Activated CD4-positive, alpha-beta T cell treated with anti-CD3 and anti-CD28 coated beads, Interleukin-2, amount 10 ng/mL, durations not matched to agents 7 days and 5 days (primary cell): ENCODE results near the gene ARVCF. TPM values are rescaled to one million over a fixed set of nuclear protein-coding genes. Genes with fewer than 3 reads are reported as not detected.

Experiments used
- CTCF ChIA-PET: fragments of 350-600 bp; sonication (Branson Sonifier 250); formaldehyde crosslinking; loops from one replicate; lab custom pipeline; 2021; ENCODE audit warnings: antibody characterized with exemption; lab: Charles Lee
- POLR2A ChIA-PET: fragments of 350-600 bp; sonication (Branson Sonifier 250); formaldehyde crosslinking; loops from one replicate; lab custom pipeline; 2021; ENCODE audit warnings: antibody characterized with exemption; lab: Charles Lee
- DNase-seq: peaks from one replicate; pipeline ENCODE4 v3.0.0-alpha.2; 2020
- H3K27ac Mint-ChIP-seq: one replicate; pipeline ENCODE4 v1.8.0; 2021; ENCODE audit warnings: mild to moderate bottlenecking, moderate library complexity, mixed read lengths
- H3K27me3 Mint-ChIP-seq: one replicate; pipeline ENCODE4 v1.8.0; 2021; ENCODE audit warnings: mixed read lengths
- H3K36me3 Mint-ChIP-seq: one replicate; pipeline ENCODE4 v1.8.0; 2021; ENCODE audit warnings: low read depth, mixed read lengths
- H3K4me1 Mint-ChIP-seq: one replicate; pipeline ENCODE4 v1.8.0; 2021; ENCODE audit warnings: mixed read lengths
- H3K4me3 Mint-ChIP-seq: one replicate; pipeline ENCODE4 v1.8.0; 2021; ENCODE audit warnings: mild to moderate bottlenecking, moderate library complexity, mixed read lengths
- H3K9me3 Mint-ChIP-seq: one replicate; pipeline ENCODE4 v1.8.0; 2021; ENCODE audit warnings: mixed read lengths
- total RNA-seq, 2 experiments: library from RNA; stranded (reverse); gene quantifications; one replicate each; pipeline ENCODE4 v1.2.3, GENCODE V29; 2021

ARVCF gene
- total RNA-seq, 2 experiments from 2014 or later: 0.89 to 1.2 TPM

- POLR2A ChIA-PET: interaction anchor here (0.6 kb wide), 1 partner anchor 734 kb away, joined by 3 read pairs; no protein-coding TSS in a partner anchor
- H3K27ac Mint-ChIP-seq: no peak overlapping the region
These were observed 45.1 kb downstream of the ARVCF start for GRCh38 chr22:19971276-19972124.

GRCh38 chr22:19970479-19971275, 45.9 kb downstream of the ARVCF start:
- no peak overlapping the region for H3K4me3 Mint-ChIP-seq
- H3K36me3 Mint-ChIP-seq: no peaks in the 10 kb centered on the region
- H3K27me3 Mint-ChIP-seq: no peaks in the 10 kb centered on the region
- peaks cover 17% of the 10 kb centered on the region for H3K4me1 Mint-ChIP-seq
- peak overlapping the region; percentile 13 for H3K27ac Mint-ChIP-seq
- H3K9me3 Mint-ChIP-seq: no peaks in the 10 kb centered on the region
- DNase-seq: peak; percentile 79
- ChIA-PET CTCF (interaction anchor here (0.5 to 1.7 kb wide), 8 partner anchors 8 to 153 kb away, joined by 3 to 5 read pairs (median 3); no protein-coding TSS in a partner anchor), POLR2A (interaction anchor here (0.6 kb wide), 1 partner anchor 735 kb away, joined by 3 read pairs; no protein-coding TSS in a partner anchor)

More at GRCh38 chr22:19971276-19972124, 45.1 kb downstream of the ARVCF start:
- Mint-ChIP-seq H3K4me3 (no peak overlapping the region), H3K27me3 (no peaks in the 10 kb centered on the region), H3K36me3 (no peaks in the 10 kb centered on the region), H3K4me1 (peaks cover 17% of the 10 kb centered on the region), H3K9me3 (no peaks in the 10 kb centered on the region)
- peak; percentile 17 for DNase-seq
- CTCF ChIA-PET: interaction anchor here (1.3 to 1.7 kb wide), 3 partner anchors 19 to 47 kb away, joined by 3 to 5 read pairs (median 5); no protein-coding TSS in a partner anchor

GRCh38 chr22:19970031-19970478, 46.6 kb downstream of the ARVCF start:
- no peaks in the 10 kb centered on the region for H3K27me3 Mint-ChIP-seq
- H3K27ac Mint-ChIP-seq: no peak overlapping the region
- H3K9me3 Mint-ChIP-seq: no peaks in the 10 kb centered on the region
- CTCF ChIA-PET: interaction anchor here (0.5 to 1.7 kb wide), 6 partner anchors 8 to 154 kb away, joined by 3 to 5 read pairs (median 3); no protein-coding TSS in a partner anchor
- H3K36me3 Mint-ChIP-seq: no peaks in the 10 kb centered on the region
- POLR2A ChIA-PET: no interaction called here
- H3K4me1 Mint-ChIP-seq: peaks cover 12% of the 10 kb centered on the region
- no peak for DNase-seq
- no peak overlapping the region for H3K4me3 Mint-ChIP-seq

GRCh38 chr22:19969141-19969928, 47.3 kb downstream of the ARVCF start:
- Mint-ChIP-seq H3K4me1 (peaks cover 9% of the 10 kb centered on the region), H3K27me3 (no peaks in the 10 kb centered on the region), H3K27ac (no peak overlapping the region), H3K9me3 (no peaks in the 10 kb centered on the region), H3K4me3 (no peak overlapping the region), H3K36me3 (no peaks in the 10 kb centered on the region)
- ChIA-PET POLR2A (no interaction called here), CTCF (interaction anchor here (0.9 to 1.3 kb wide), 3 partner anchors 9 to 160 kb away, joined by 3 to 4 read pairs (median 3); no protein-coding TSS in a partner anchor)
- no peak for DNase-seq

- Mint-ChIP-seq H3K27me3 (no peaks in the 10 kb centered on the region), H3K9me3 (no peaks in the 10 kb centered on the region), H3K36me3 (no peaks in the 10 kb centered on the region), H3K4me3 (no peak overlapping the region), H3K4me1 (peaks cover 9% of the 10 kb centered on the region), H3K27ac (no peak overlapping the region)
- ChIA-PET CTCF (interaction anchor here (1.2 to 1.3 kb wide), 2 partner anchors 20 to 161 kb away, joined by 3 to 4 read pairs; no protein-coding TSS in a partner anchor), POLR2A (no interaction called here)
- DNase-seq: no peak
These were observed 48.2 kb downstream of the ARVCF start for GRCh38 chr22:19968450-19968891.

- no peak overlapping the region for H3K27ac Mint-ChIP-seq
- ChIA-PET CTCF (no interaction called here), POLR2A (no interaction called here)
- no peaks in the 10 kb centered on the region for H3K36me3 Mint-ChIP-seq
- H3K27me3 Mint-ChIP-seq: no peaks in the 10 kb centered on the region
- H3K4me1 Mint-ChIP-seq: peaks cover 9% of the 10 kb centered on the region
- DNase-seq: no peak
- no peak overlapping the region for H3K4me3 Mint-ChIP-seq
- H3K9me3 Mint-ChIP-seq: no peaks in the 10 kb centered on the region
These were observed 48.7 kb downstream of the ARVCF start for GRCh38 chr22:19967850-19968449.

GRCh38 chr22:19966908-19967750, 49.5 kb downstream of the ARVCF start:
- DNase-seq: no peak
- CTCF ChIA-PET: interaction anchor here (0.6 to 1.4 kb wide), 2 partner anchors 13 to 1618 kb away, joined by 3 to 4 read pairs; no protein-coding TSS in a partner anchor
- Mint-ChIP-seq H3K27me3 (no peaks in the 10 kb centered on the region), H3K36me3 (no peaks in the 10 kb centered on the region), H3K4me1 (peaks cover 11% of the 10 kb centered on the region), H3K9me3 (no peaks in the 10 kb centered on the region), H3K4me3 (no peak overlapping the region), H3K27ac (no peak overlapping the region)
- POLR2A ChIA-PET: no interaction called here

GRCh38 chr22:19965771-19966709, 50.6 kb downstream of the ARVCF start:
- CTCF ChIA-PET: interaction anchor here (0.6 to 1.4 kb wide), 3 partner anchors 12 to 1619 kb away, joined by 3 to 4 read pairs (median 4); no protein-coding TSS in a partner anchor
- DNase-seq: no peak
- peaks cover 7% of the 10 kb centered on the region for H3K4me1 Mint-ChIP-seq
- no peaks in the 10 kb centered on the region for H3K36me3 Mint-ChIP-seq
- POLR2A ChIA-PET: no interaction called here
- H3K27ac Mint-ChIP-seq: no peak overlapping the region
- H3K4me3 Mint-ChIP-seq: no peak overlapping the region
- no peaks in the 10 kb centered on the region for H3K9me3 Mint-ChIP-seq
- H3K27me3 Mint-ChIP-seq: no peaks in the 10 kb centered on the region

- H3K27me3 Mint-ChIP-seq: no peaks in the 10 kb centered on the region
- H3K4me1 Mint-ChIP-seq: peaks cover 2% of the 10 kb centered on the region
- no peak for DNase-seq
- H3K9me3 Mint-ChIP-seq: no peaks in the 10 kb centered on the region
- H3K36me3 Mint-ChIP-seq: no peaks in the 10 kb centered on the region
- ChIA-PET CTCF (interaction anchor here (1.4 kb wide), 1 partner anchor 165 kb away, joined by 4 read pairs; no protein-coding TSS in a partner anchor), POLR2A (no interaction called here)
- H3K27ac Mint-ChIP-seq: no peak overlapping the region
- H3K4me3 Mint-ChIP-seq: no peak overlapping the region
These were observed 51.8 kb downstream of the ARVCF start for GRCh38 chr22:19964701-19965386.
